Measurements from ENCODE around the gene AFAP1L1. TPM values are rescaled to one million over a fixed set of nuclear protein-coding genes. Genes with fewer than 3 reads are reported as not detected.
A peak's percentile ranks its signal among the peaks of the same experiment; 100 is the strongest.

The AFAP1L1 gene
- total and polyA plus RNA-seq, 7 donors = 10.8 to 39.9 (median 23.0) TPM

- H3K36me3 ChIP-seq (ENCODE audit: insufficient read depth in 1 of 2, low read depth in 1 of 2) = peaks cover 7 to 97% of the 10 kb centered on the region in 2 donors
Observed at GRCh38 chr5:149328177-149328576, 56.5 kb downstream of the AFAP1L1 start.

GRCh38 chr5:149333711-149334443 lies 62.2 kb downstream of the AFAP1L1 start:
- DNase-seq (no peak), ATAC-seq (no peak)
- intact Hi-C loops (cut with DNase I) = no loop called here
- Histone ChIP-seq H3K9me3 (no peaks in the 10 kb centered on the region), H3K4me1 (no peaks in the 10 kb centered on the region), H3K27ac (peak overlapping the region; percentile 25), H3K4me3 (no peak overlapping the region), H3K36me3 (ENCODE audit: insufficient read depth in 1 of 2, low read depth in 1 of 2) (peaks cover 3 to 100% of the 10 kb centered on the region in 2 donors), H3K27me3 (ENCODE audit: insufficient read depth in 3 of 3, low read length in 2 of 3) (no peaks in the 10 kb centered on the region)
- WGBS, 3 donors = 76 to 80% (median 78%) methylated on average over 2 of the region's 2 CpGs
- TF ChIP-seq, protein P1, sequence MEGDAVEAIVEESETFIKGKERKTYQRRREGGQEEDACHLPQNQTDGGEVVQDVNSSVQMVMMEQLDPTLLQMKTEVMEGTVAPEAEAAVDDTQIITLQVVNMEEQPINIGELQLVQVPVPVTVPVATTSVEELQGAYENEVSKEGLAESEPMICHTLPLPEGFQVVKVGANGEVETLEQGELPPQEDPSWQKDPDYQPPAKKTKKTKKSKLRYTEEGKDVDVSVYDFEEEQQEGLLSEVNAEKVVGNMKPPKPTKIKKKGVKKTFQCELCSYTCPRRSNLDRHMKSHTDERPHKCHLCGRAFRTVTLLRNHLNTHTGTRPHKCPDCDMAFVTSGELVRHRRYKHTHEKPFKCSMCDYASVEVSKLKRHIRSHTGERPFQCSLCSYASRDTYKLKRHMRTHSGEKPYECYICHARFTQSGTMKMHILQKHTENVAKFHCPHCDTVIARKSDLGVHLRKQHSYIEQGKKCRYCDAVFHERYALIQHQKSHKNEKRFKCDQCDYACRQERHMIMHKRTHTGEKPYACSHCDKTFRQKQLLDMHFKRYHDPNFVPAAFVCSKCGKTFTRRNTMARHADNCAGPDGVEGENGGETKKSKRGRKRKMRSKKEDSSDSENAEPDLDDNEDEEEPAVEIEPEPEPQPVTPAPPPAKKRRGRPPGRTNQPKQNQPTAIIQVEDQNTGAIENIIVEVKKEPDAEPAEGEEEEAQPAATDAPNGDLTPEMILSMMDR (IDR thresholded peaks at IDR 0.05) = no peak

More at GRCh38 chr5:149328177-149328576, 56.5 kb downstream of the AFAP1L1 start:
- Histone ChIP-seq H3K9me3 (no peaks in the 10 kb centered on the region), H3K27me3 (ENCODE audit: insufficient read depth in 3 of 3, low read length in 2 of 3) (no peaks in the 10 kb centered on the region), H3K27ac (no peak overlapping the region), H3K4me1 (peaks cover 7% of the 10 kb centered on the region), H3K4me3 (no peak overlapping the region)
- DNase-seq (no peak), ATAC-seq (no peak)
- TF ChIP-seq, protein P1 (IDR thresholded peaks at IDR 0.05) = no peak
- intact Hi-C loops (cut with DNase I) = no loop called here
- 90 to 91% (median 91%) methylated on average over 5 of the region's 5 CpGs for WGBS, 3 donors

GRCh38 chr5:149337736-149338135 lies 66.1 kb downstream of the AFAP1L1 start:
- peak in 1 of 4 donors; percentile 49 for ATAC-seq
- H3K4me3 ChIP-seq = no peak overlapping the region
- WGBS, 3 donors = 56 to 72% (median 61%) methylated on average over 4 of the region's 4 CpGs
- H3K36me3 ChIP-seq (ENCODE audit: insufficient read depth in 1 of 2, low read depth in 1 of 2) = peaks cover 5 to 92% of the 10 kb centered on the region in 2 donors
- H3K4me1 ChIP-seq = no peaks in the 10 kb centered on the region
- H3K27me3 ChIP-seq (ENCODE audit: insufficient read depth in 3 of 3, low read length in 2 of 3) = no peaks in the 10 kb centered on the region
- no peaks in the 10 kb centered on the region for H3K9me3 ChIP-seq
- intact Hi-C loops (cut with DNase I) = no loop called here
- no peak overlapping the region for H3K27ac ChIP-seq
- TF ChIP-seq, protein P1 (IDR thresholded peaks at IDR 0.05) = no peak
- DNase-seq = no peak

DNA sequence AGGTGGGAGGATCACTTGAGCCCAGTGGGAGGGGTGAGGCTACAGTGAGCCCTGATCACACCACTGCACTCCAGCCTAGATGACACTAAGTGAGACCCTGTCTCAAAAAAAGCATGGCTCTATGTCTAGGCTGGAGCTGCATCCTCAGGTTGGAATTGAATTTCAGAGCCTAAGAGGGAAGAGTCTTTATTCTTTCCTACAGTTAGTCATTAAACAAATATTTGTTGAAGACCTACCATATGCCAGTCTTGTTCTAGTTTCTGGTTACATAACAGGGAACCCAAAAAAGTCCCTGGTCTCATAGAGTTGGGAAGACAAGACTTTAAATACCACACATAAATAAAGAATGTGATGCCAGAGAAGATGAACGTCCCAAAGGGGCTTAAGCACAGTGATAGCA lies 66.7 kb downstream of the AFAP1L1 start:
- Histone ChIP-seq H3K27ac (no peak overlapping the region), H3K4me3 (no peak overlapping the region), H3K27me3 (ENCODE audit: insufficient read depth in 3 of 3, low read length in 2 of 3) (no peaks in the 10 kb centered on the region), H3K4me1 (no peaks in the 10 kb centered on the region), H3K9me3 (no peaks in the 10 kb centered on the region), H3K36me3 (ENCODE audit: insufficient read depth in 1 of 2, low read depth in 1 of 2) (peaks cover 3 to 86% of the 10 kb centered on the region in 2 donors)
- DNase-seq = no peak
- no peak for ATAC-seq
- TF ChIP-seq, protein P1 (IDR thresholded peaks at IDR 0.05) = no peak
- intact Hi-C loops (cut with DNase I) = no loop called here
- 65 to 77% (median 73%) methylated on average over 1 of the region's 1 CpG for WGBS, 3 donors
